Panc1 (cell line): ENCODE data around the gene C3orf85. TPM values are rescaled to one million over a fixed set of nuclear protein-coding genes. Genes with fewer than 3 reads are reported as not detected.

ENCODE experiments used
- ATAC-seq: fragments of 200-7000 bp; cut with Tn5 transposase; 2 replicates; pipeline ENCODE4 v1.9.1; 2020; ENCODE audit warnings: mild to moderate bottlenecking, moderate library complexity
- BruUV-seq: library from RNA; stranded (reverse); fragments of 400-500 nt; replicated peaks from 2 replicates; lab custom pipeline; 2021; lab: Mats Ljungman, UMichigan
- CTCF ChIA-PET: fragments of 300-600 bp; sonication (Branson Sonifier 250); formaldehyde crosslinking; loops from one replicate; lab custom pipeline; 2022; ENCODE audit warnings: antibody characterized with exemption; lab: Charles Lee
- POLR2A ChIA-PET: fragments of 300-600 bp; sonication (Branson Sonifier 250); formaldehyde crosslinking; loops from one replicate; lab custom pipeline; 2022; ENCODE audit warnings: antibody characterized with exemption; lab: Charles Lee
- DNase-seq: peaks from one replicate; pipeline ENCODE4 v3.0.0-alpha.2; 2010; ENCODE audit warnings: low read depth, low spot score
- H3K27ac ChIP-seq: 2 replicates; pipeline ENCODE4 v1.5.1; 2011; ENCODE audit warnings: mild to moderate bottlenecking, low read length, inconsistent platforms
- H3K27me3 ChIP-seq: fragments of 200-500 bp; sonication (Bioruptor generic); 2 replicates; pipeline ENCODE4 v1.6.0; 2014; ENCODE audit warnings: low read length, inconsistent platforms; ENCODE audit not compliant: control insufficient read depth, insufficient read depth
- H3K36me3 ChIP-seq: fragments of 200-500 bp; sonication (Bioruptor generic); 2 replicates; pipeline ENCODE4 v1.5.1; 2014; ENCODE audit warnings: inconsistent platforms, mild to moderate bottlenecking, low read length, moderate library complexity; ENCODE audit not compliant: control insufficient read depth, insufficient read depth
- H3K4me1 ChIP-seq: 2 replicates; pipeline ENCODE4 v1.5.1; 2011; ENCODE audit warnings: inconsistent platforms, mild to moderate bottlenecking, low read length, moderate library complexity; ENCODE audit not compliant: control insufficient read depth, insufficient read depth
- H3K4me3 ChIP-seq, 2 experiments: 2 replicates each; pipeline ENCODE4 v1.5.1; 2011 to 2012; ENCODE audit warnings: low read depth in 2 of 2, low read length in 2 of 2, mild to moderate bottlenecking in 2 of 2, inconsistent platforms in 1 of 2, moderate library complexity in 1 of 2
- H3K9me3 ChIP-seq: fragments of 200-500 bp; sonication (Bioruptor generic); 2 replicates; pipeline ENCODE4 v1.5.1; 2014; ENCODE audit warnings: low read depth, mild to moderate bottlenecking, inconsistent platforms, low read length, moderate library complexity; ENCODE audit not compliant: control insufficient read depth, insufficient read depth
- POLR2AphosphoS5 ChIP-seq: IDR thresholded peaks from 2 replicates; pipeline ENCODE4 v1.6.1; 2012; ENCODE audit warnings: mild to moderate bottlenecking, low read depth, low read length, moderate library complexity
- SIN3A ChIP-seq: IDR thresholded peaks from 2 replicates; pipeline ENCODE4 v1.6.1; 2012; ENCODE audit warnings: low read depth, mild to moderate bottlenecking, low read length, moderate library complexity, borderline replicate concordance; ENCODE audit not compliant: insufficient read depth
- TCF7L2 ChIP-seq: IDR thresholded peaks from 2 replicates; pipeline ENCODE4 v1.6.1; 2011; ENCODE audit warnings: mild to moderate bottlenecking, low read depth, low read length, inconsistent platforms
- in situ Hi-C: cut with HindIII; loops from 2 replicates; pipeline ENCODE4 v1.10.0; 2016; ENCODE audit warnings: low sequenced_read_pairs, low pct_unique_long_range_greater_than_20kb
- intact Hi-C: fragments of 100-400 bp; cut with micrococcal nuclease; formaldehyde crosslinking; loops from one replicate; pipeline ENCODE4 v1.10.0; 2022; ENCODE audit not compliant: unreplicated experiment
- total RNA-seq: library from RNA; stranded (reverse); gene quantifications from one replicate; pipeline ENCODE4 v1.2.1, GENCODE V29; 2021; ENCODE audit not compliant: unreplicated experiment
- TF ChIP-seq, protein P1 (sequence below), 2 experiments: IDR thresholded peaks; 2 replicates each; pipeline ENCODE4 v1.6.1; 2011 to 2012; ENCODE audit warnings: low read depth in 2 of 2, control low read depth in 1 of 2, low read length in 1 of 2, mild to moderate bottlenecking in 1 of 2, moderate library complexity in 1 of 2; ENCODE audit not compliant: insufficient read depth in 1 of 2
- TF ChIP-seq, protein P2 (sequence below): fragments of 450-650 bp; IDR thresholded peaks from 2 replicates; pipeline ENCODE4 v1.5.1; 2017; ENCODE audit warnings: mild to moderate bottlenecking

C3orf85 gene
- total RNA-seq, 1 experiment from 2014 or later: not detected

DNA sequence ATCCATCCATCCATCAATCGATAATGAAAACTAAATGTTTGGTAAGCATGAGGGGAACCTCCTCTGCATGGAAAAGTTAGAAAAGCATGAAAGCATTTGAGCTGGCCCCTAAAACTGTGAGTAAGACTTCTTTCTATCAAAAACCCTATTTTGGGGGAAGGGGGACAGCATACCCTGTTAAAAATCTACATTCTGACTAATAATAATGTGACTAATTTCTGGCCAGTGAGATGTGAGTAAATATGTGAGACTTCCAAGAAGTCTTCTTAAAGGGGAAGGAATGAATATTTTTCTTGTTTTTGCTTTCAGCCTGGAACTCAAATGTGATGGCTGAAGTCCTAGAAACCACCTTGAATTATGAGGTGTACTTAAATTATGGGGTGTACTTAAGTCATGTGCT, 54.9 kb downstream of the C3orf85 start:
- no peak for TF ChIP-seq TCF7L2
- no peak for TF ChIP-seq POLR2AphosphoS5
- TF ChIP-seq, protein P1, sequence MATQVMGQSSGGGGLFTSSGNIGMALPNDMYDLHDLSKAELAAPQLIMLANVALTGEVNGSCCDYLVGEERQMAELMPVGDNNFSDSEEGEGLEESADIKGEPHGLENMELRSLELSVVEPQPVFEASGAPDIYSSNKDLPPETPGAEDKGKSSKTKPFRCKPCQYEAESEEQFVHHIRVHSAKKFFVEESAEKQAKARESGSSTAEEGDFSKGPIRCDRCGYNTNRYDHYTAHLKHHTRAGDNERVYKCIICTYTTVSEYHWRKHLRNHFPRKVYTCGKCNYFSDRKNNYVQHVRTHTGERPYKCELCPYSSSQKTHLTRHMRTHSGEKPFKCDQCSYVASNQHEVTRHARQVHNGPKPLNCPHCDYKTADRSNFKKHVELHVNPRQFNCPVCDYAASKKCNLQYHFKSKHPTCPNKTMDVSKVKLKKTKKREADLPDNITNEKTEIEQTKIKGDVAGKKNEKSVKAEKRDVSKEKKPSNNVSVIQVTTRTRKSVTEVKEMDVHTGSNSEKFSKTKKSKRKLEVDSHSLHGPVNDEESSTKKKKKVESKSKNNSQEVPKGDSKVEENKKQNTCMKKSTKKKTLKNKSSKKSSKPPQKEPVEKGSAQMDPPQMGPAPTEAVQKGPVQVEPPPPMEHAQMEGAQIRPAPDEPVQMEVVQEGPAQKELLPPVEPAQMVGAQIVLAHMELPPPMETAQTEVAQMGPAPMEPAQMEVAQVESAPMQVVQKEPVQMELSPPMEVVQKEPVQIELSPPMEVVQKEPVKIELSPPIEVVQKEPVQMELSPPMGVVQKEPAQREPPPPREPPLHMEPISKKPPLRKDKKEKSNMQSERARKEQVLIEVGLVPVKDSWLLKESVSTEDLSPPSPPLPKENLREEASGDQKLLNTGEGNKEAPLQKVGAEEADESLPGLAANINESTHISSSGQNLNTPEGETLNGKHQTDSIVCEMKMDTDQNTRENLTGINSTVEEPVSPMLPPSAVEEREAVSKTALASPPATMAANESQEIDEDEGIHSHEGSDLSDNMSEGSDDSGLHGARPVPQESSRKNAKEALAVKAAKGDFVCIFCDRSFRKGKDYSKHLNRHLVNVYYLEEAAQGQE (IDR thresholded peaks at IDR 0.05; ENCODE audit: insufficient read depth in 1 of 2, low read depth in 2 of 2, low read length in 1 of 2): no peak
- TF ChIP-seq, protein P2, sequence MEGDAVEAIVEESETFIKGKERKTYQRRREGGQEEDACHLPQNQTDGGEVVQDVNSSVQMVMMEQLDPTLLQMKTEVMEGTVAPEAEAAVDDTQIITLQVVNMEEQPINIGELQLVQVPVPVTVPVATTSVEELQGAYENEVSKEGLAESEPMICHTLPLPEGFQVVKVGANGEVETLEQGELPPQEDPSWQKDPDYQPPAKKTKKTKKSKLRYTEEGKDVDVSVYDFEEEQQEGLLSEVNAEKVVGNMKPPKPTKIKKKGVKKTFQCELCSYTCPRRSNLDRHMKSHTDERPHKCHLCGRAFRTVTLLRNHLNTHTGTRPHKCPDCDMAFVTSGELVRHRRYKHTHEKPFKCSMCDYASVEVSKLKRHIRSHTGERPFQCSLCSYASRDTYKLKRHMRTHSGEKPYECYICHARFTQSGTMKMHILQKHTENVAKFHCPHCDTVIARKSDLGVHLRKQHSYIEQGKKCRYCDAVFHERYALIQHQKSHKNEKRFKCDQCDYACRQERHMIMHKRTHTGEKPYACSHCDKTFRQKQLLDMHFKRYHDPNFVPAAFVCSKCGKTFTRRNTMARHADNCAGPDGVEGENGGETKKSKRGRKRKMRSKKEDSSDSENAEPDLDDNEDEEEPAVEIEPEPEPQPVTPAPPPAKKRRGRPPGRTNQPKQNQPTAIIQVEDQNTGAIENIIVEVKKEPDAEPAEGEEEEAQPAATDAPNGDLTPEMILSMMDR: no peak
- H3K4me3 ChIP-seq: no peak overlapping the region
- H3K27ac ChIP-seq: no peak overlapping the region
- CTCF ChIA-PET: interaction anchor here (0.7 kb wide), 1 partner anchor 659 kb away, joined by 4 read pairs; no protein-coding TSS in a partner anchor
- POLR2A ChIA-PET: no interaction called here
- no peak for DNase-seq
- H3K27me3 ChIP-seq: no peaks in the 10 kb centered on the region
- no peak for ATAC-seq
- no peaks in the 10 kb centered on the region for H3K36me3 ChIP-seq
- in situ Hi-C loops (no loop called here), intact Hi-C loops (no loop called here)
- H3K4me1 ChIP-seq: no peaks in the 10 kb centered on the region
- no TSS peak for BruUV-seq
- H3K9me3 ChIP-seq: no peaks in the 10 kb centered on the region

DNA sequence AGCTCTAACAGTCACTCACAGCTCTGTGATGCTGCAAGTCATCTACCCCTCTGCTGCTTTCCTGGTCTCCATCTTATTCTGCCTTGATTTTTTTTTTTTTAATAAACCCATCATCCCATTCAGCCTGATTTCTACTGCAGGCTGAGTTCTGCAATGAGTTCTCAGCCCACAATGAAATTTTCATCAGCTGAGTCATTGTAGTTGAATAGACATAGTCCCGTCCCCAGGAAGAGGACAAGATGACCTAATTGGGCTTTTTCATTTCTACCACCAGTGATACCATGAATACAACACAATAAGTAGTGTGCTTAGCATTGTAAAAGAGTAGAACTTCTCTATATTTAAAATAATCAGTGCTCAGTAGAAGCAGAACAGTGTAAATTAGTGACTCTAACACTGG, 59.3 kb downstream of the C3orf85 start:
- Histone ChIP-seq H3K4me3 (no peak overlapping the region), H3K36me3 (no peaks in the 10 kb centered on the region), H3K27me3 (no peaks in the 10 kb centered on the region), H3K9me3 (no peaks in the 10 kb centered on the region), H3K4me1 (no peaks in the 10 kb centered on the region), H3K27ac (no peak overlapping the region)
- intact Hi-C loops: no loop called here
- BruUV-seq: no TSS peak
- TF ChIP-seq, protein P2: no peak
- TF ChIP-seq, protein P1 (IDR thresholded peaks at IDR 0.05; ENCODE audit: insufficient read depth in 1 of 2, low read depth in 2 of 2, low read length in 1 of 2): no peak
- no peak for TF ChIP-seq SIN3A
- no peak for TF ChIP-seq TCF7L2
- TF ChIP-seq POLR2AphosphoS5: no peak
- in situ Hi-C loops: no loop called here
- ATAC-seq: no peak
- CTCF ChIA-PET: no interaction called here
- DNase-seq: no peak
- POLR2A ChIA-PET: no interaction called here

Other genes with a start within 250 kb of the C3orf85 start
- not detected for gene GUCA1C, start 182.8 kb upstream of the C3orf85 start, total RNA-seq
- gene MORC1, start 18.6 kb upstream of the C3orf85 start, total RNA-seq: not detected
- not detected for gene DPPA2, start 179.8 kb downstream of the C3orf85 start, total RNA-seq
- 0.26 TPM for gene DPPA4, start 200.8 kb downstream of the C3orf85 start, total RNA-seq